Aorta (tissue), 5 donors: ENCODE data around the gene SPECC1L. TPM values are rescaled to one million over a fixed set of nuclear protein-coding genes. Genes with fewer than 3 reads are reported as not detected.

Source experiments
- ATAC-seq: fragments of 200-7000 bp; cut with Tn5 transposase; one replicate; pipeline ENCODE4 v1.9.1; 2022; ENCODE audit warnings: moderate library complexity; ENCODE audit not compliant: low FRiP score
- DNase-seq, 2 donors: peaks; one replicate each; pipeline ENCODE4 v3.0.0-alpha.2; 2020
- H3K27ac ChIP-seq, 2 donors: one replicate each; pipeline ENCODE4 v1.5.1; 2013; ENCODE audit warnings: low read length in 2 of 2, mild to moderate bottlenecking in 2 of 2, moderate library complexity in 2 of 2, control low read depth in 1 of 2, inconsistent platforms in 1 of 2, low read depth in 1 of 2
- H3K27me3 ChIP-seq, 2 donors: one replicate each; pipeline ENCODE4 v1.6.1; 2013; ENCODE audit warnings: control low read depth in 1 of 2, low read length in 1 of 2, mild to moderate bottlenecking in 1 of 2, moderate library complexity in 1 of 2; ENCODE audit not compliant: insufficient read depth in 2 of 2, control insufficient read depth in 1 of 2
- H3K36me3 ChIP-seq, 2 donors: one replicate each; pipeline ENCODE4 v1.6.1; 2013; ENCODE audit warnings: control low read depth in 1 of 2, low read length in 1 of 2, mild to moderate bottlenecking in 1 of 2; ENCODE audit not compliant: insufficient read depth in 2 of 2, control insufficient read depth in 1 of 2
- H3K4me1 ChIP-seq, 2 donors: one replicate each; pipeline ENCODE4 v1.6.1; 2013; ENCODE audit warnings: low read length in 2 of 2, control low read depth in 1 of 2, mild to moderate bottlenecking in 1 of 2, moderate library complexity in 1 of 2; ENCODE audit not compliant: insufficient read depth in 2 of 2, control insufficient read depth in 1 of 2
- H3K4me3 ChIP-seq, 2 donors: one replicate each; pipeline ENCODE4 v1.5.1; 2013; ENCODE audit warnings: low read length in 2 of 2, control low read depth in 1 of 2, mild to moderate bottlenecking in 1 of 2
- H3K9me3 ChIP-seq: one replicate; pipeline ENCODE4 v1.6.1; 2013; ENCODE audit warnings: mild to moderate bottlenecking, low read length; ENCODE audit not compliant: control insufficient read depth
- WGBS, 2 donors: extraction: QIAGEN DNeasy Blood & Tissue Kit; methylation state at CpG; one replicate each; pipeline ENCODE4 v1.1.7; 2013; 5-methylcytosine and 5-hydroxymethylcytosine counted together
- intact Hi-C, 2 donors: fragments of 100-400 bp; cut with DNase I; formaldehyde crosslinking; loops; one replicate each; pipeline versions ENCODE4 v1.14.2 to v1.15.0; 2022
- polyA plus RNA-seq, 2 donors: library from polyadenylated mRNA; stranded (reverse); fragments of 200-250 nt; gene quantifications; one replicate each; pipeline ENCODE4 v1.2.3, GENCODE V29; 2013
- total RNA-seq, 2 donors: library from RNA; stranded (reverse); fragmentation: NEBNext Ultra II Directional; extraction: Animal tissue kit (Norgen Biotek cat#: 25700); gene quantifications; one replicate each; pipeline ENCODE4 v1.2.1, GENCODE V29; 2021
- donor health status: healthy with polysubstance abuse.
- donor health status: Bipolar disorder and iron deficiency.
- donor health status: DM: no; HTN: no; CAD: no.
- donor health status: DM: no; HTN: no; CAD: no.
- donor health status: DM: yes; HTN: yes; CAD: no.

The SPECC1L gene
- total and polyA plus RNA-seq, 4 donors = 15.0 to 92.0 (median 47.7) TPM

DNA sequence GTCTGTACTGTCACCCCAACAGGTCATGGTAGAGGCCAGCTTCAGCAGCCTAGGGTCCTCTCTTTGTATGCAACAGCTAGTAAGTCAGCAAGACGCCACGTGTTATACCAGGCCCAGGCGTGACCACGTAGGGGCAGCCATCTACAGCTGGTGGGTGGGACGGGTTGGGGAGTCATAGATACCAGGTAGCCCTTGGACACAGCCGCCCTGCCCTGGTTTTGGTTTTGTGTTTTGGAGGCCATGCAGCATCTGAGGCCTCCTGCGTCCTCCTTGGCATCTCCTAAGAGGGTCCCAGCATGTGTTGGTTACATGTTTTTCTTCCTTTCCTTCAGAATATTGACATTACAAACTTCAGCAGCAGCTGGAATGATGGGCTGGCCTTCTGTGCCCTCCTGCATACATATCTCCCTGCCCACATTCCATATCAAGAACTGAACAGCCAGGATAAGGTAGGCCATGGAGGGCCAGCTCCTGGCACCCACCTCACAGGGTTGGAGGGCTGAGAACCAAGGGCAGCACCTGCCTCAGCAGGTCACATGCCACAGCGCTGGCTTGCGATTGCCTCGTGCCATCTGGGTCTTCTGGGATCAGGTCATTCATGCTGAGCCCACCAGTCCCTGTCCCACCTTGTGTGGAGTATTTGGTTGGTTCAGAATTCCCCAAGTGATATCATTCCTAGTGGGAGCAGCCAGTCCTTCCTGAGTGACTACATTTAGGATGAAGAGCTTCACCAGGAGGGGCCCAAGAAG, 140.8 kb downstream of the SPECC1L start:
- no peak overlapping the region for H3K27ac ChIP-seq
- intact Hi-C loops = no loop called here
- no peaks in the 10 kb centered on the region for H3K9me3 ChIP-seq
- no peak overlapping the region for H3K4me3 ChIP-seq
- peaks cover 2 to 7% of the 10 kb centered on the region in 2 donors for H3K36me3 ChIP-seq
- ATAC-seq = no peak
- no peaks in the 10 kb centered on the region for H3K27me3 ChIP-seq
- no peak for DNase-seq
- H3K4me1 ChIP-seq = no peaks in the 10 kb centered on the region
- WGBS, 2 donors = 83 to 90% methylated on average over 10 of the region's 10 CpGs

DNA sequence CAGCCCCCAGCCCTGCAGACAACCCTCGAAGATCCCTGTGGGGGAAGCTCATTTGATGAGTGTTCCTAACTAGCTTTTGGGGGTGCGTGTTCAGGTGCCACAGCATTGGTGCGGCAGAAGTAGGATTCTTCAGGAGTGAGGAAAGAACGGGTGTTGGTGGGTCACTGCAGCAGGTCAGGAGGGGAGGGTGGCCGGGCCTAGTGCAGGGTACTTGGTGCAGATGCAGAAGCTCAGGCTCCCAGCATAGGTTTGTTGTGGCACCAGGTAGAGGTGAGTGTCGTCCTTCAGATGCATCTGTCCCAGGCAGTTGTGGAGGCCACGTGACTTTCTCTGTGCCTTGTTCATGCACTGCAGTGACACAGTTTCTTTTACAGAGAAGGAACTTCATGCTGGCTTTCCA, 141.6 kb downstream of the SPECC1L start:
- ATAC-seq (no peak), DNase-seq (peak in 1 of 2 donors; percentile 51)
- intact Hi-C loops = no loop called here
- Histone ChIP-seq H3K36me3 (peaks cover 2 to 7% of the 10 kb centered on the region in 2 donors), H3K9me3 (no peaks in the 10 kb centered on the region), H3K4me3 (no peak overlapping the region), H3K4me1 (no peaks in the 10 kb centered on the region), H3K27me3 (no peaks in the 10 kb centered on the region), H3K27ac (no peak overlapping the region)
- 79 to 82% methylated on average over 7 of the region's 7 CpGs for WGBS, 2 donors

GRCh38 chr22:24413271-24413670, 142.6 kb downstream of the SPECC1L start:
- ATAC-seq (no peak), DNase-seq (no peak)
- H3K27me3 ChIP-seq = no peaks in the 10 kb centered on the region
- intact Hi-C loops = no loop called here
- 92 to 93% methylated on average over 9 of the region's 9 CpGs for WGBS, 2 donors
- no peaks in the 10 kb centered on the region for H3K4me1 ChIP-seq
- peaks cover 2 to 7% of the 10 kb centered on the region in 2 donors for H3K36me3 ChIP-seq
- no peaks in the 10 kb centered on the region for H3K9me3 ChIP-seq
- H3K27ac ChIP-seq = no peak overlapping the region
- H3K4me3 ChIP-seq = no peak overlapping the region

DNA sequence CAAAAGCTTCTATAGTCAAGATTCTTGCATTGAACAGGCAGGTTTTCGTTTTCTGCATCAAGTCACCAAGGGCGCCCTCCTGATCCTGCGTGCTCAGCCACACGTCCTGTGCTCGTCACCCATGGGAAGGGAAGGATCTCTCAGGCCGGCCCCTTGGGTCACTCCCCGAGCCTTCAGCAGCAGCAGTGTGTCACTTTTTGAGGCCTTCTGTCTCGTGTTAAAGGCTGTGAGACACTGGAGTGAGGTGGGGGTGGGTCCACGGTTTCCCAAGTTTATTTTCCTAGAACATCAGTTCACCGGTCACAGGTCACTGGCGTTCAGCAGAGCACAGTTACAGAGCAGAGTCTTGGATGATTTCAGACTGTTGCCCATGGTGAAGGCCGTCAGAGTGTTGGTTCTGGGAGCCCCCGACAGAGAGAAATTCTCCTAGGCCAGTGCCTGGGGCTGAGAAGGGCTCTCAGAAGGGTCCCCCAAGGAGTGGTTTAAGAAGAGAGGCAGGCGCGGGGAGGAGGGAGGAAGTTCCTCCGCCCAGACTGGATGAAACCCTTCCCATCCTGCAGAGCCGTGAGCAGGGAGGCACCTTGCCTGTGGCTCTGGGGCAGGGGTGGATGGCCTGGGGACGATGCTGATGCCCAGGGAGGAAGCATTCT, 143.2 kb downstream of the SPECC1L start:
- WGBS, 2 donors = 70 to 73% methylated on average over 18 of the region's 18 CpGs
- no peak for ATAC-seq
- peak in 1 of 2 donors; percentile 72 for DNase-seq
- H3K4me1 ChIP-seq = no peaks in the 10 kb centered on the region
- no peak overlapping the region for H3K4me3 ChIP-seq
- no peak overlapping the region for H3K27ac ChIP-seq
- peaks cover 2 to 5% of the 10 kb centered on the region in 2 donors for H3K36me3 ChIP-seq
- no peaks in the 10 kb centered on the region for H3K27me3 ChIP-seq
- intact Hi-C loops = no loop called here
- H3K9me3 ChIP-seq = no peaks in the 10 kb centered on the region

DNA sequence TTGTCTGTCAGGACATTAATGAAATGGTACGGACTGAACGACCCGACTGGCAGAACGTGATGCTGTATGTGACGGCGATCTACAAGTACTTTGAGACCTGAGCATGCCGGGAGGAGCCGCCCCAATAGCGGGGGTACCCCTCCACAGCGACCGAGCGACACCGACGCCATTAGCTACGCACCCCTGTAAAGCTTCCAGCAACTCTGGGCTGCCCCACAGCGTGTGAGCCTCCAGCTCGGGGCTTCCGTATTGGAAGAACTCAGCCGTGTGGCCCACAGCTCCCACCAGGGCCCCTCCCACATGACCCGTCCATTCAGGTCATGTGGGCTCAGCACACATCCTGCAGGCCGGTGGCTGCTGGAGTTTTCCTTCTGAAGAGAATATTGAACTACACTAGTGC, 143.9 kb downstream of the SPECC1L start:
- no peaks in the 10 kb centered on the region for H3K9me3 ChIP-seq
- intact Hi-C loops = no loop called here
- H3K27me3 ChIP-seq = no peaks in the 10 kb centered on the region
- H3K27ac ChIP-seq = no peak overlapping the region
- H3K36me3 ChIP-seq = peaks cover 2 to 5% of the 10 kb centered on the region in 2 donors
- H3K4me1 ChIP-seq = no peaks in the 10 kb centered on the region
- WGBS, 2 donors = 81 to 83% methylated on average over 21 of the region's 21 CpGs
- H3K4me3 ChIP-seq = no peak overlapping the region
- DNase-seq (peak in 1 of 2 donors; percentile 62), ATAC-seq (no peak)

GRCh38 chr22:24414984-24415945, 144.6 kb downstream of the SPECC1L start:
- no peak overlapping the region for H3K4me3 ChIP-seq

GRCh38 chr22:24416095-24416494, 145.5 kb downstream of the SPECC1L start:
- DNase-seq (no peak), ATAC-seq (no peak)
- intact Hi-C loops = no loop called here
- Histone ChIP-seq H3K4me3 (no peak overlapping the region), H3K27me3 (no peaks in the 10 kb centered on the region), H3K27ac (no peak overlapping the region), H3K9me3 (no peaks in the 10 kb centered on the region), H3K36me3 (peaks cover 2 to 5% of the 10 kb centered on the region in 2 donors), H3K4me1 (no peaks in the 10 kb centered on the region)
- 77 to 87% methylated on average over 8 of the region's 8 CpGs for WGBS, 2 donors

More at GRCh38 chr22:24414984-24415945, 144.6 kb downstream of the SPECC1L start:
- Histone ChIP-seq H3K27me3 (no peaks in the 10 kb centered on the region), H3K9me3 (no peaks in the 10 kb centered on the region), H3K36me3 (peaks cover 2 to 5% of the 10 kb centered on the region in 2 donors), H3K27ac (no peak overlapping the region), H3K4me1 (no peaks in the 10 kb centered on the region)
- no peak for ATAC-seq
- intact Hi-C loops = no loop called here
- WGBS, 2 donors = 84 to 86% methylated on average over 26 of the region's 26 CpGs
- DNase-seq = no peak

DNA sequence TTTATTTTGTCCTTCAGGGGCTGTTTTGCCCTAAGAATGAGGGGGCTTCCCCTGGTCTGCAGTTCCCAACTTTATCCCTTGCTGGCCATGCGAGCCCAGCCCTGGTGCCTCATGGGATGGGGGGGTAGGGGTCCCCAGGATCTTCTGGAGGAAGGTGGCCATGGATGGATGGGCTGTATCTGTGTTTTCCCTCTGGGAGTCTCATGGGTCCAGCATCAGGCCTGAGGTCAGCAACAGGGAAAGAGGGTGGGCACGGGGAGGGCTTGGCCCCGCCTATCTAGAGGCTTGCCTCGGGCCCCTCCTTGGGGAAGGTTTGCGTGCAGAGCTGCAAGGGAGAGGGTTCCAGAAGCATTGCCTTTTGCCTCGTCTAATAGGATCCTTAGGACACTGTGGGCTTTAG, 146.0 kb downstream of the SPECC1L start:
- Histone ChIP-seq H3K4me3 (no peak overlapping the region), H3K27me3 (no peaks in the 10 kb centered on the region), H3K4me1 (no peaks in the 10 kb centered on the region), H3K27ac (no peak overlapping the region), H3K9me3 (no peaks in the 10 kb centered on the region), H3K36me3 (peaks cover 2 to 4% of the 10 kb centered on the region in 2 donors)
- intact Hi-C loops = no loop called here
- whole genome bisulfite sequencing, 2 donors = 79 to 82% methylated on average over 6 of the region's 6 CpGs
- DNase-seq = no peak
- ATAC-seq = no peak
